ENCODE results near the gene ABO.

- no peak for TF ChIP-seq CTCF (IDR thresholded peaks at IDR 0.05)
- TF ChIP-seq POLR2A (IDR thresholded peaks at IDR 0.05), result no peak
- TF ChIP-seq EP300 (IDR thresholded peaks at IDR 0.05), result no peak
Observed at GRCh38 chr9:133210202-133210532, 64.8 kb downstream of the ABO start.

Data from ovary (tissue), 3 donors.